ENCODE measurements around the gene FBLN2.
"Not testable (repeated sequence)": the region's sequence is repeated elsewhere in the genome, so short reads cannot be mapped to it uniquely, and the experiment has no call there.

The FBLN2 gene

DNA sequence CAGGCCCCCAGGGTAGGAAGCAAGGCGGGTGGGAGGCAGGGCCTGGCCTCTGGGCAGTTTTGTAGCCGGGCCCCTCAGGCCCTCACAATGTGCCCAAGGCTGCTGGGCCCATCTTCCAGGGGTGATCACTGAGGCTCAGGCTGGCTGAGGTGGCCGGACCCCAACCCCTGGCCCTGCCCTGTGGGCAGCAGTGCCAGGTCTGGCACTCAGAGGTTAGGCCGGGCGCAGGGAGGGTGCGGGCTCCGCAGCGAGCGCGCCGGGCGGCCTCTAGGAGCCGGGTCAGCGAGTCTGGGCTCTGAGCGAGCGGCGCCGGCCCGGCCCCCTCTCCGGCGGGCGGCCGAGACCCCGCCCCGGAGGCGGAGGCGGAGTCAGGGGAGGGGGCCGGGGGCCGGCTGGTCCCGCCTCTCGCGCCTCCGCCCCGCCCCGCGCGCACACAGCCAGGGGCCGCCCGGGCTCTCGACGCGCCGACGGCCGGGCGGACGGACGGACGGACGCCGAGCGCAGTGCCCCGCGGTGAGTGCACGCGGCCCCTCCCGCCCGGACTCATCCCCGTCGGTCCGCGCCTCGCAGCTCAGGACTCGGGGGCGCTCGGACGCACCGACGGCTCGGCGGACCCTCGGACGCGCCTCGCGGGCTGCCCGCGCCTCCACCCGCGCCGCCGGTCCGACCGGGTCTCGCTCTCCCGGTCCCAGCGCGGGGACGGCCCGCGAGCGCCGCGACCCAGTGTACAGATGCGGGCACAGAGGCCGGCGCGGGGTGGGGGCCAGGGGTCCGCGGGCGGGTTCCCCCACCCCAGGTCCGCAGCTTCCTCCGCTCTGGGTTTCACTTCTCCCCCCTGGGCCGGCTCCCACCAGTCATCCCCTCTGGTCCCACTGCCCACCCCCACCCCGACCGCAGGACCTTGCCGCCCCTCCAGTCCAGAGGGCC lies at the start of gene FBLN2:
FBLN2 (plus strand) TSS at position 430 of the 927 bp plus-strand sequence. CDS start 21,231 bp downstream, outside the sequence.
- DNase-seq (ENCODE audit: low read depth in 2 of 2, low spot score in 1 of 2) = no peak

DNA sequence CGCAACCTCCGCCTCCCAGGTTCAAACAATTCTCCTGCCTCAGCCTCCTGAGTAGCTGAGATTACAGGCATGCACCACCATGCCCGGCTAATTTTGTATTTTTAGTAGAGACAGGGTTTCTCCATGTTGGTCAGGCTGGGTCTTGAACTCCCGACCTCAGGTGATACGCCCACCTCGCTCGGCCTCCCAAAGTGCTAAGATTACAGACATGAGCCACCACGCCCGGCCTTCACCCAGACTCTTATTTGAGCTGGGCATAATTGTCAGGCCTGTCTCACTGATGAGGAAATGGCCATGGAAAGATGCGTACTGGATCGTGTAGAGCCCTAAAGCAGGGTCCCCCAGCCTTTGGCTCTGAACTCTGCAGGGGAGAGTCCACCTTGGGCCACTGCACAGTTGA lies 49.7 kb upstream of the FBLN2 start:
- DNase-seq (ENCODE audit: low read depth in 2 of 2, low spot score in 1 of 2) = not testable (repeated sequence)

DNA sequence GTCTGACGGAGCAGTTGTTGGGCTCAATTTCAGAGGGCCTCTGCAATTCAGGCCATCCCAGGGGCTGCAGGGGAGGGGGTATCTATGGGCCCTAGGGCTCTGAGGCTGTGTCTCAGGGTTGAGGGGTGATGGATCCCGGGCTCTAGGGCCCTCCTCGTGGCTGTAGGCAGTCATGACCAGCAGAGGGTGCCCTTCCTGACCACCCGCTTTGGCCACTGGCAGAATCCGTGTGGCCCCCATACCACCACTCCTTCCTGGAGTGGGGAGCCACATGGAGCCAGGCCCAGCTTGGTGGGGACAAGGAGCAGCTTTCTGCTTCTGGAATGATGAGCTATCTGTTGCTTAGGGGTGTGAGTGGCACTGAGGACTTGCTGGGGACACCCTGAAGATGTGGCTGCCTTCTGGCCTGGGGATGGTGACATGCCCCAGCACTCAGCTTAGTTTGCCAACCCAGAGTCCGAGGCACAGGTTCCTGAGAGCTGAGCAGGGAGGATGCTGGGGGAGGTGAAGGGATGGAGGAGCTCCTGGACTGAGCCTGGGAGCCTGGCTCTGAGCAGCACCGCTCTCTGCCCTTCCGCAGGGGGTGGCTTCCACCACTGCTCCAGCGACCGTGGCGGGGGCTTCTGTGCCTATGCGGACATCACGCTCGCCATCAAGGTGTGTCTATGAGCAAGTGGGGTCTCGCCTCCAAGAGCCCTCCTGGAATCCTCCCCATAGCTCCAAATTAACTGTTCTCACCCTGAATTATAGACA lies 48.6 kb upstream of the FBLN2 start:
- no peak for DNase-seq (ENCODE audit: low read depth in 2 of 2, low spot score in 1 of 2)

DNA sequence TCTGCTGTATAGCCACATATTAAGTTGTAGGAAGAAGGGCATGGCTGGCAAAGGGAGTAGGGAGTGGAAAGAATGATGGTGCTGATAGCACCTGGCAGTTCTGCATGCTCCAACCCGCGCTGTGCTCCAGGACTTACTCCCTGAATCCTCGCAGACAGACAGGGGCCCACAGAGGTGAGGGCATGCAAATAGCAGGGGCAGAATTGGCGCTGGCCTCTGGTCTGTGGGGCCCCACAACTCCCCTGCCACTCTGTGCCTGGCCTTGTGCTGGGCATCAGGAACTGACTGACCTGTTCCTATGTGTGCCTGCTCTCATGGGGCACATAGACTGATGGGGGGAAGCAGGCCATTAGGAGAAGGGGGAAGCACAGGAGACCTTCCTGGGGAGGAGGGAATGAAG lies 47.9 kb upstream of the FBLN2 start:
- DNase-seq (ENCODE audit: low read depth in 2 of 2, low spot score in 1 of 2) = no peak

DNA sequence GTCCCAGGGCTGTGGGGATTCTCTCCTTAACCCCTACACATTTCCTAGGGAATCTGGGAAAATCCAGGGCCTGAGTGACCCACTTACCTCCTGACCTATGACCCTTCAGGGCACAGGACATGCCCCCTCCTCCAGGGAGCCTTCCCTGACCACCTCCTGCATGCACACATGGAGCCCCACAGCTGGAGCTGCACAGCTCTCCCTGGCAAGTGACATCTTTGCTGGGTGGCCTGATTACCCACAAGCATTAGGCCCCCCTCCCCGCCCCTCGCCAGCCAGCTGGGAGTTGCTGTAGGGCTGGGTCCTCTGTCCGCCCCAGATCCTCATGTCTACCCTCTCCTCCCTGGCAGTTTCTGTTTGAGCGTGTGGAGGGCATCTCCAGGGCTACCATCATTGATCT lies 47.4 kb upstream of the FBLN2 start:
- DNase-seq (ENCODE audit: low read depth in 2 of 2, low spot score in 1 of 2) = no peak

DNA sequence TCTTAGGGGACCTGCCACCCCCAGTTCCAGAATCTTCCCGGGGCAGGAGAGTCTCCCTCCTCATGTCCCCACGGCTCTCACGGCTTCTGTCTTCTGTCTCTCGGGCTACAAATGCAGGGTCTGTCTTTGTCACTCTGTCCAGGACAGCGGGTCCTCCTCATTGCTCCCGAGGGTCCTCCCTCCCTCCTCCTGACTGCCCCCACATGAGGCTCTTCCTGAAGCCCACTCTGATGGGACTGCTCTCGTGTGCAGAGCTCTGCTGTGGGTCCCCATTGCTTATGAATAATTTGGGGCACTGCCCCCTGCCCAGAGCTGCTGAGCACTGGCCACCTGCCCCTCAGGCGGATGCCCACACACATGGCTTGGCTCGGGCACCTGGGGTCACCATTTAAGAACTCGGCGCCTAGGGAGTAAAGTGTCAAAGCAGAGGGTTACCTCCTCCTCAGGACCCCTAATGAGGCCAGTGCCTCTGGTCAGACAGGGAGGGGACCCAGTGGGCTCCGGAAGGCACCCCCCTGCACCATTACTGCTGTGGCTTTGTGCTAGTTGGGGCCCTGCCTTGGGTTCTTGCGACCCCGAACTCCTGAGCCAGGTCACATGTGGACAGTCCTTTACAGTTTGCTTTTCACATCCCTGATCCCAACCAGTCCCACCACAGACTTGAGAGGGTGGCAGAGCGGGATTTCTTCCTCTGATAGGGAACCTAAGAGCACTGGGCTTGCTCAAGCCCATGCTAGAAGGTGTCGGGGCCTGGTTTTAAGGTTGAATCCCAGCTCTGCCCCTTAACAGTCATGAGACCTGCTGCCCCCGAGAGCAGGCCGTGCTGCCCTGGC lies 46.8 kb upstream of the FBLN2 start:
- DNase-seq (ENCODE audit: low read depth in 2 of 2, low spot score in 1 of 2) = no peak

DNA sequence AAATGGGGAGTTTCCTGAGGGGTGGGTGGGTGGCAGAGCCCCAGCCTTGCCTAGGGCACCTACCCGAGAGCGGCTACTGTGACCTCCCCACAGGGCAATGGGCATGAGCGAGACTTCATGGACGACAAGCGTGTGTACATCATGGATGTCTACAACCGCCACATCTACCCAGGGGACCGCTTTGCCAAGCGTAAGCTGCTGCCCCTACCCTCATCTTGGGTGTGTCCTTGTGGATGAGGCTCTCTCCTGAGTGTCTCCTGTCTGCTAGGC lies 46.2 kb upstream of the FBLN2 start:
- no peak for DNase-seq (ENCODE audit: low read depth in 2 of 2, low spot score in 1 of 2)

DNA sequence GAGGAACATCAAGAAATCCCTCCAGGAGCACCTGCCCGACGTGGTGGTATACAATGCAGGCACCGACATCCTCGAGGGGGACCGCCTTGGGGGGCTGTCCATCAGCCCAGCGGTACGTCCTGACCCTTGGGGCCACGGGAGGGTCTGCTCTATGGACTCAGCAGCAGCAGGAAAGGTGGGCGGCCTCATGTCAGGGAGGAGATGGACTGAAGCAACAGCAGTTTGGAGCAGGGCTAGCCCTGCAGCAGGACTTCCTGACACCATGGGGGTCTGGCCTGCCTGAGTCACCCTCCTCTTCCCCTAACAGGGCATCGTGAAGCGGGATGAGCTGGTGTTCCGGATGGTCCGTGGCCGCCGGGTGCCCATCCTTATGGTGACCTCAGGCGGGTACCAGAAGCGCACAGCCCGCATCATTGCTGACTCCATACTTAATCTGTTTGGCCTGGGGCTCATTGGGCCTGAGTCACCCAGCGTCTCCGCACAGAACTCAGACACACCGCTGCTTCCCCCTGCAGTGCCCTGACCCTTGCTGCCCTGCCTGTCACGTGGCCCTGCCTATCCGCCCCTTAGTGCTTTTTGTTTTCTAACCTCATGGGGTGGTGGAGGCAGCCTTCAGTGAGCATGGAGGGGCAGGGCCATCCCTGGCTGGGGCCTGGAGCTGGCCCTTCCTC lies 44.6 kb upstream of the FBLN2 start:
- DNase-seq (ENCODE audit: low read depth in 2 of 2, low spot score in 1 of 2) = no peak

DNA sequence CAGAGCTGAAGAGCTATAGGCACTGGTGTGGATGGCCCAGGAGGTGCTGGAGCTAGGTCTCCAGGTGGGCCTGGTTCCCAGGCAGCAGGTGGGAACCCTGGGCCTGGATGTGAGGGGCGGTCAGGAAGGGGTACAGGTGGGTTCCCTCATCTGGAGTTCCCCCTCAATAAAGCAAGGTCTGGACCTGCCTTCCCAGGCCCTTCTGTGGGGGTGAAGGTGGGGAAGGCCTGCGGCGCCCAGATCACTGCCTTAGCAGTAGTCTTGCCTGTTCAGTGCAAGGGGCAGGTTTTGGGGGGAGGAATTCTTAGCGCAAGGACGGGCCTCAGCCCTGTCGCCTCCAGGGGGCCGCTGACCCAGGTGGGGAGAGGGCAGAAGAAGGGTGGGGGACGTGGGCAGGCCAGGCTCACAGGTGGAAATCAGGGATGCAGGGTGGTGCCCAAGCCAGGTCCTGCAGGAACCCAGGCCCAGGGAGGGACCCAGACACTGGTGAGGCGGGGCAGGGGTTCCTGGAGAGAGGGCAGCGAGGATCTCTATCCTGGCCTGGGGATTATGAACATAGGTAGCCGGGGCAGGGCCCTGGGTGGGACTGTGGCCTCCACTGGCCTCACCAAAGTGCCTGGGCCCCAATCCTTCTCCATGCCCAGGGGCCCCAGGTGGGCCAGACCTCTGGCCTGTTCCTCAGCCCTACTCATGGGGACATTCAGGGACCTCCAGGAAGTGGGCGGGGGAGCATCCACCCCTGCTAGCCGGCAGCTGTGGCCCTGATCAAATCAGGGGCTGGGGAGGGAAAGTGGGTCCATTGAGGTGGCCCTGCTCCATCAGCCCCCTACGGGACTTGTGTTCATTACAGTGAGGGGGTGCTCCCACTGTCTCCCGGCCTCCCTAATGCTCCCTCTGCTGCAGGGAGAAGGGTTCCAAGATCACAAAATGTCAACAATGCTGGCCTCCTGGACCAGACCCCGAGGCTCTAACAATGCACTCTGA lies 43.5 kb upstream of the FBLN2 start:
- no peak for DNase-seq (ENCODE audit: low read depth in 2 of 2, low spot score in 1 of 2)

DNA sequence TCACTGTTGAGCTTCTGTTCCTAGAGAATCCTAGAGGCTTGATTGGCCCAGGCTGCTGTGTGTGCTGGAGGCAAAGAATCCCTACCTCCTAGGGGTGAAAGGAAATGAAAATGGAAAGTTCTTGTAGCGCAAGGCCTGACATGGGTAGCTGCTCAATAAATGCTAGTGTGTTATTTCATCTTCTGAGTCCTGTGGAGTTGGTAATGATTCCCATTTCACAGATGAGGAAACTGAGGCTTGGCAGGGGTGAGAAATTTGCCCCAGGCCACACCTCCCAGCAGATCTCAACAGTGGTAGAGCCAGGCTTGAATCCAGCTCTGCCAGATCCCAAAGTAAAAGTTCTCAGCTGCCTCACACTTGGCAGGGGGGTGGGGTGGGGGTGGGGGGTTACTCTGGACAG lies 42.7 kb upstream of the FBLN2 start:
- no peak for DNase-seq (ENCODE audit: low read depth in 2 of 2, low spot score in 1 of 2)

DNA sequence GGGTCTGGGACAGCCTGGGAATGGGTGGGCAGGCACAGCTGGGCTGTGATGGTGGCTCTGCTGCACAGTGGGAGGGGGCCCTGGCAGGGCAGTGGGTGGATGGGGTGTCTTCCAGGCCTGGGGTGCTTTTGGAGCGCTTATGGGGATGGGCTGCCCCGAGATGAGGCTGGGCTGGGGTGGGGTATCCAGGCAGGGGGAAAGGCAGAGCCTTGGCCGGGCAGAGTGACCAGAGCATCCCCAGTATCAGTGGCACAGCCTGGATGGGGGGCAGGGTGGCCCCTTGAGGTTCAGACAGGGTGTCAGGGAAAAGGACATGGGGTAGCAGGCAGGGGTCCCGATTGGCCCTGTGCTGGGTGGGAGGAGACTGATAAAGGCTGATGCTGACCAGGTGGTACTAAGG lies 42.2 kb upstream of the FBLN2 start:
- DNase-seq (ENCODE audit: low read depth in 2 of 2, low spot score in 1 of 2) = no peak

DNA sequence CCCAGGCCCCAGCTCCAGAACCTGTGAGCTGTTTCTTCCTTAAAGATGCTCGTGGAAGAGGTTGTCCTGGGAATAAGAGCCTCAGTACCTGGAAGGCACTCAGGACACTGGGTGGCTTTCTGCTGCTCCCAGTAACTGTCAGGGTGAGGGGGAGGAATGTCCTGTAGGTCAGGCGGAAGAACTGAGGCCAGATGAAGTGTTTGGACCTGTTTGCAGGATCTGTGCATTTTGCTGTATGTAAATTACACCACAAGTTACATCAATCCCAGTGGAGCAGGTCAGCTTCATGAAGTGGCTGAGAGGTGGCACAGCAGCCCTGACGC lies 41.7 kb upstream of the FBLN2 start:
- no peak for DNase-seq (ENCODE audit: low read depth in 2 of 2, low spot score in 1 of 2)

DNA sequence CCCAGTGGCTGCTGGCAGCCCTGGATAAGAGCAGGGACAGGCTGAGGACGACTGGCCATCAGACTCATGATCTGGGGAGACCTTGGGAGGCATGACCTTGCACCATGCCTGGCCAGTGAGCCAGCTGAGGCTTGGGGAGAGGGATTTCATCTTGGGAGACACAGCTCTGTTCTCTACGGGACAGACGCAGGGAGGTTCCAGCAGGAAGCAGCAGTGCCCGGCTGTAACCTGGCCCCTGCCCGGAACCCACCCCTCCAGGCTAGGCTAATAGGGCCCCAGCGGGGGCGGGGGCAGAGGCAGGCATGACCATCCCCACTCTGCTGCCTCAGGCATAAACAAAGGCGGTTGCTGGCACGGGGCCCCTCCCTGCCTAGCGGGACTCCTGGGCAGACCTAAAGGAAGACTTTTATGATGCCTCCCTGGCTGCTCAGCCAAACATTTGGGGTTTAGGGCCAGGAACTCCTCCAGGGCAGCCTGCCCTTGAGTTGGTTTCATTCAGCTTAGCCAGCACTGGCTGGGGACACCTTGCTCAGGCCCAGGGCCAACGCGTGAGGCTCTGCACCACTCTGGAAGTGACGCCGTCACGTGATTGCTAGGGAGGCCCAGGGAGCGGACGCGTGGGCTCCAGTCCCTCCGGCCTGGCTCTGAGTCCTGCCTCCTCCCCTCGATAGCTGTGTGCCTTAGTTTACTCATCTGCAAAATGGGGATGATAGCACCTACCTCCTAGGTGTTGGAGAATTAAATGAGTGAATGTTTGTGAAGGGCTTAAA lies 41.2 kb upstream of the FBLN2 start:
- no peak for DNase-seq (ENCODE audit: low read depth in 2 of 2, low spot score in 1 of 2)

DNA sequence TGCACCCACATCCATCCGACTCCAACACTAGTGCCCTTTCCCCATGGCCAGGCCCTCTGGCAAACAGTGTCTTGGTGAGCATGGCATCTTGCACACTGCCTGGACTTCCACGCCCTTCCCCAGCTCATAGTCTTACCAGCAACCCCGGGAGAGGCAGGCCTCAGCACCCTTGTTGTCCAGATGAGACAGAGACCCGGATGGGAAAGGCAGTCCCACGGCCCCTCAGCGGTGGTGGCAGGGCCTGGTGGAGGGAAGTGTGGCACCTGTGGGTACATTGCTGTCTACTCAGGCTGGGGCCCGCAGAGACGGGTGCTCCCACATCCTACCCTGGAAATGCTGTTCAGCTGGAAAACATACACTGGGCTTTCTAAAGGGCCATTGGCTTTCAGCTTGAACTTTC lies 40.4 kb upstream of the FBLN2 start:
- no peak for DNase-seq (ENCODE audit: low read depth in 2 of 2, low spot score in 1 of 2)

DNA sequence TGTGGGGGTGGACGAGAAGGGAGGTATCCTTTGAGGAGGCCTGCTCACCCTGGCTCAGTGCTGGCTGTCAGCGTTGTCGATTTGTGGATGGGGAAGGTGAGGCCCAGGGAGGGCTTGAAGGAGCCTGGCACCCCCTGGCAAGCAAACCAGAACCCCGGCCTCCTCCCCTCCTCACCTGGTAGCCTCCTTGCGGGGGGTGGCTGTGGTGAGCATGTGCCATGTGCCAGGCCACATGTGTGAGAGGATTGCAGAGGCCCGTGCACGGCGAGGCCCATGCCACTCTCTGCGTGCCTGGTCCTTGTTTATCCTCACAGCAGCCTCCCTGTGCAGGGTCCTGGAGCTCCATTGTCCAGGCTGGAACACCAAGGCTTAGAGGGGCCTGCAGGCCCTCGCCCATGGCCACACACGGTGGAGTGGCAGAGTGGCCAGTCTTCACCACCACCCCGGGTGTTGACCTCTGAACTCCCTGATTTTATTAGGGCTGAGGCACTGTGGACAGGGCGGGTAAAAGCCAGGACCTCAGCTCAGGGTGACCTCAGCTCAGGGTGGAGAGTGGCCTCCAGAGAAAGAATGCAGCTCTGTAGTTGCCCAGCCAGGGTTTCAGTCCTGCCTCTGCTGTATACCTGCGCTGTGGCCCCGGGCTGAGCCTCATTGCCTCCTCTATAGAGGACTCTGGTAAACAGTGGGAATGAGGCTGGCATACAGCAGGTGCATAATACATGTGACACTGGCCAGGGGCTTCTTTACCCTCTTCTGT lies 39.7 kb upstream of the FBLN2 start:
- DNase-seq (ENCODE audit: low read depth in 2 of 2, low spot score in 1 of 2) = no peak

DNA sequence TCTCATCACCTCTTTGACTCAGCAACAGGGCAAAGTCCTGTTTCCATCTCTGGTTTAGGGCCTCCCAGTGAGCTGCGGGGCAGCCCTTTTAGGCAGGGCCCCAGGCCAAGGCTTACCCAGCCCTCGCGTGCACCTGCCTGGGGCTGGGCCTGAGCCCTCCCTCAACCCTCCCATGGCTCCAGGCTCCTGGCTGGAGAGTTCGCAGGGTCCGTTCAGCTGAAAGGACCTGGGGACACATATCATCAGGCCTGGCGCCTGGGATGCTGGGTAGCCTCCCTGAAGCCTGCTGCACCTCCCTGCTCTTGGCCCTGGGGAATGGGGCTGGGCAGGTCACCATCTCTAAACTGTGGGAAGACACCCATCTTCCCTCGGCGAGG lies 39.1 kb upstream of the FBLN2 start:
- DNase-seq (ENCODE audit: low read depth in 2 of 2, low spot score in 1 of 2) = no peak

DNA sequence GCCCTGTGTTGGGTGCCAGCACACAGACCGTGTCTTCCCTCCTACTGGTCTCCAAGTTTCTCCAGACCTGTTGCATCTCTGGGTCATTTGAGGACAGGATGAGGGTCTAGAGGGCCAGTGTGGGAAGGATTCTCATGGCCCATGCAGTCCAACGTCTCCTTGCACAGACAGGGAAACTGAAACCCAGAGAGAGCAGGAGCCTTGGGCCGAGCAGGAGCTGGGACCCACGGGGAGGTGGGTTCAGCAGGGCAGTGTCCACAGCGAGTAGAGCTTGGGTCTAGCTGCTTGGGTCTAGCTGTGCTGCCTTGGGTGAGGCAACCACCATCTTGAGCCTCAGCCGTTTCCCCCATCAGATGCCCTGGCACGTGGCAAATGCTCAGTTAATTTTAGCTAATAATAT lies 36.5 kb upstream of the FBLN2 start:
- no peak for DNase-seq (ENCODE audit: low read depth in 2 of 2, low spot score in 1 of 2)

DNA sequence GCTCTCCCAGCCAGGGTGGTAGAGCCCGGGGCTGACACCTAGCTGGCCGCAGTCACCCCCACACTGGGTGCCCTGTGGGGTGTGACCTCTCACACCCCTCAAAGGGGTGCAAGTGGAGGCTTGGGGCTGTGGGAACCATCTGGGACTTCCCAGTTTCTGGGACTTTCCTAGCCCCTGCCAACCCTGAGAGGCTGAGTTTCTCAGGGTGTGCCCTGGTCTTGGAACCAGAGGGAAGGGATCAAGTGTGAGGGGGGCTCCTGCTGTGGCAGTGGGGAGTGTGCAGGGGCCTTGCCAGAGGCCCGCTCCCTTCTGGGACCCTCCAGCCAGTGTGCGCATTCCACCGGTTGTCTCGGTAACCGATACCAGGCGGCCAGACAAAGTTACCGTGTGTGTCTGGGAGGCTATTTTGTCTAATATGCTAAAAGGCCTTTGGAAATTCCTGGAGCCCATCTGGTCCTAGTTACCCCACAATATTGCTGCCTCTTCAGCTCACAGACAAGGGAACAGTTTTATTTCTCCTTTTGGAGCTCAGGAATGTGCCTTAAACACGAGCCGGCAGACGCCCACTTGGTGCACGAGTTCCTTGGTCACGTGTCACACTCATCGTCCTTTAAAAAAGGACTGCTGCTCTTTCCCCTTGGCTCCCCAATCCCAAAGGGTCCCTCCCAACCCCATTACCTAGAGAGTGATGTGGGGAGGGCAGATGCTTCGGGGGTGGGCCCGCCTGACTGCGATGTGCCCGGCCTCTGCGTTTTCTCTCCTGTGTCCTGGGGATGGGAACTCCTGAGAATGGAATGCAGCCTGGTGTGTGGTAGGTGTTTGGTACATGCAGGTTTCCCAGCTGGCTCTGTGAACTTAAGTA lies 35.6 kb upstream of the FBLN2 start:
- no peak for DNase-seq (ENCODE audit: low read depth in 2 of 2, low spot score in 1 of 2)

Data from stimulated activated CD8-positive, alpha-beta memory T cell treated with anti-CD3 and anti-CD28 coated beads, Interleukin-4, amount 100 ng/mL, for 1 hour (primary cell).